B cell (primary cell): ENCODE results near the gene PRKAR1A. TPM values are rescaled to one million over a fixed set of nuclear protein-coding genes. Genes with fewer than 3 reads are reported as not detected.

Source experiments
- ATAC-seq: fragments of 200-7000 bp; cut with Tn5 transposase; one replicate; pipeline ENCODE4 v1.10.0; 2021; ENCODE audit warnings: low read depth, mild to moderate bottlenecking, moderate number of reproducible peaks, moderate library complexity
- CTCF ChIA-PET: fragments of 350-600 bp; sonication (Branson Sonifier 250); formaldehyde crosslinking; loops from one replicate; lab custom pipeline; 2021; ENCODE audit warnings: antibody characterized with exemption, inconsistent platforms; lab: Charles Lee
- POLR2A ChIA-PET: fragments of 350-600 bp; sonication (Branson Sonifier 250); formaldehyde crosslinking; loops from one replicate; lab custom pipeline; 2021; ENCODE audit warnings: antibody characterized with exemption; lab: Charles Lee
- DNase-seq: peaks from one replicate; pipeline ENCODE4 v3.0.0; 2013
- H2AFZ ChIP-seq: 2 replicates; pipeline ENCODE4 v1.6.1; 2012; ENCODE audit warnings: mild to moderate bottlenecking, low read depth, low read length; ENCODE audit not compliant: insufficient read depth, poor library complexity, severe bottlenecking
- H3K27ac ChIP-seq, 2 donors: 1 replicate in 1 of 2; 2 replicates in 1 of 2; pipeline ENCODE4 v1.5.1; 2012 to 2013; ENCODE audit warnings: low read length in 2 of 2, mild to moderate bottlenecking in 2 of 2, moderate library complexity in 1 of 2
- H3K27me3 ChIP-seq, 4 experiments: fragments of 200-600 bp in 1 of 4; sonication (generic) in 1 of 4; replicated peaks in 1 of 4; 1 replicate in 2 of 4; 2 replicates in 2 of 4; pipeline versions ENCODE4 v1.6.1 to v1.7.0; 2013 to 2016; ENCODE audit warnings: low read length in 3 of 4, mild to moderate bottlenecking in 2 of 4, mixed read lengths in 1 of 4, moderate library complexity in 1 of 4; ENCODE audit not compliant: insufficient read depth in 4 of 4, control insufficient read depth in 3 of 4; ENCODE audit errors: control extremely low read depth in 1 of 4
- H3K36me3 ChIP-seq, 2 experiments: replicated peaks in 1 of 2; 1 replicate in 1 of 2; 2 replicates in 1 of 2; pipeline versions ENCODE4 v1.6.1 to v1.7.1; 2013; ENCODE audit warnings: low read length in 1 of 2; ENCODE audit not compliant: insufficient read depth in 2 of 2, control insufficient read depth in 1 of 2; ENCODE audit errors: control extremely low read depth in 1 of 2, extremely low read depth in 1 of 2
- H3K4me1 ChIP-seq, 2 donors: fragments of 200-600 bp in 1 of 2; sonication (generic) in 1 of 2; 1 replicate in 1 of 2; 2 replicates in 1 of 2; pipeline versions ENCODE4 v1.5.1 to v1.6.1; 2013 to 2017; ENCODE audit warnings: low read length in 2 of 2; ENCODE audit not compliant: control insufficient read depth in 2 of 2, insufficient read depth in 2 of 2
- H3K4me2 ChIP-seq: replicated peaks from 2 replicates; pipeline ENCODE3; 2012; ENCODE audit warnings: mild to moderate bottlenecking, low read depth, low read length; ENCODE audit not compliant: poor library complexity, severe bottlenecking
- H3K4me3 ChIP-seq, 5 experiments: fragments of 200-600 bp in 1 of 5; sonication (generic) in 1 of 5; 1 replicate in 3 of 5; 2 replicates in 2 of 5; pipeline versions ENCODE4 v1.5.1 to v1.7.0; 2011 to 2016; ENCODE audit warnings: low read length in 4 of 5, mild to moderate bottlenecking in 4 of 5, low read depth in 2 of 5, control low read depth in 1 of 5, moderate library complexity in 1 of 5; ENCODE audit not compliant: insufficient read depth in 1 of 5; ENCODE audit errors: control extremely low read depth in 1 of 5, extremely low read depth in 1 of 5
- H3K79me2 ChIP-seq: fragments of 200-600 bp; sonication (generic); one replicate; pipeline ENCODE4 v1.6.0; 2016; ENCODE audit warnings: low read length; ENCODE audit not compliant: control insufficient read depth, insufficient read depth
- H3K9ac ChIP-seq: fragments of 200-600 bp; sonication (generic); 2 replicates; pipeline ENCODE4 v1.6.1; 2017; ENCODE audit warnings: mild to moderate bottlenecking, low read length, moderate library complexity
- H3K9me3 ChIP-seq, 3 donors: one replicate each; pipeline versions ENCODE4 v1.6.1 to v1.7.1; 2013; ENCODE audit warnings: low read length in 2 of 3; ENCODE audit not compliant: control insufficient read depth in 2 of 3, insufficient read depth in 1 of 3; ENCODE audit errors: control extremely low read depth in 1 of 3
- H4K20me1 ChIP-seq: 2 replicates; pipeline ENCODE4 v1.6.0; 2012; ENCODE audit warnings: mild to moderate bottlenecking, low read length; ENCODE audit not compliant: insufficient read depth, control insufficient read depth, poor library complexity, severe bottlenecking
- H3K27ac Mint-ChIP-seq: one replicate; pipeline ENCODE4 v1.8.0; 2021; ENCODE audit warnings: mixed read lengths
- H3K27me3 Mint-ChIP-seq: one replicate; pipeline ENCODE4 v1.8.0; 2021; ENCODE audit warnings: mixed read lengths
- H3K4me1 Mint-ChIP-seq: one replicate; pipeline ENCODE4 v1.8.0; 2021; ENCODE audit warnings: mixed read lengths
- H3K4me3 Mint-ChIP-seq: one replicate; pipeline ENCODE4 v1.8.0; 2021; ENCODE audit warnings: mixed read lengths
- H3K9me3 Mint-ChIP-seq: one replicate; pipeline ENCODE4 v1.8.0; 2022; ENCODE audit warnings: mixed read lengths; ENCODE audit not compliant: insufficient read depth
- CTCF ChIP-seq: fragments of 200-600 bp; IDR thresholded peaks from one replicate; pipeline ENCODE4 v1.8.0; 2022; ENCODE audit warnings: antibody characterized with exemption, mild to moderate bottlenecking
- EZH2 ChIP-seq: IDR thresholded peaks from 2 replicates; pipeline ENCODE4 v1.6.1; 2012; ENCODE audit warnings: borderline replicate concordance, low read depth, mild to moderate bottlenecking, moderate library complexity, low read length; ENCODE audit not compliant: insufficient read depth, poor library complexity, severe bottlenecking
- WGBS: methylation state at CpG from one replicate; pipeline ENCODE4 v1.1.5; 2013; ENCODE audit warnings: missing lambda C conversion rate; ENCODE audit not compliant: insufficient coverage; 5-methylcytosine and 5-hydroxymethylcytosine counted together
- intact Hi-C: fragments of 100-400 bp; cut with micrococcal nuclease; formaldehyde crosslinking; loops from one replicate; pipeline ENCODE4 v1.10.0; 2022
- polyA plus RNA-seq: library from polyadenylated mRNA; depleted of rRNA; stranded (reverse); fragments of >200 nt; gene quantifications from 2 replicates; pipeline ENCODE4 v1.2.3, GENCODE V29; 2012
- total RNA-seq, 2 donors: library from RNA; stranded (reverse); fragments of 120-200 nt in 1 of 2; gene quantifications; 1 replicate in 1 of 2; 2 replicates in 1 of 2; pipeline versions ENCODE4 v1.2.3 to v1.2.4, GENCODE V29; 2013 to 2022

PRKAR1A gene
- total and polyA plus RNA-seq, 2 donors (not counting 1 experiment from before 2014, with no cell fraction given) = 63.1 to 296 TPM

GRCh38 chr17:68576137-68576536 is 63.9 kb downstream of the PRKAR1A start:
- POLR2A ChIA-PET = no interaction called here
- Histone ChIP-seq H3K4me3 (no peak overlapping the region), H3K4me1 (no peaks in the 10 kb centered on the region), H3K9ac (no peak overlapping the region), H3K9me3 (no peaks in the 10 kb centered on the region), H3K36me3 (no peaks in the 10 kb centered on the region), H3K27ac (no peak overlapping the region), H3K79me2 (no peaks in the 10 kb centered on the region), H3K27me3 (no peaks in the 10 kb centered on the region), H4K20me1 (no peaks in the 10 kb centered on the region), H2AFZ (no peak overlapping the region), H3K4me2 (no peak overlapping the region)
- CTCF ChIA-PET = no interaction called here
- intact Hi-C loops = no loop called here
- WGBS = 100% methylated on average over 2 of the region's 2 CpGs
- no peaks in the 10 kb centered on the region for H3K9me3 Mint-ChIP-seq
- ATAC-seq (no peak), DNase-seq (no peak)
- TF ChIP-seq CTCF = no peak
- TF ChIP-seq EZH2 = no peak
- peaks cover 7% of the 10 kb centered on the region for H3K27me3 Mint-ChIP-seq
- no peak overlapping the region for H3K4me3 Mint-ChIP-seq
- H3K27ac Mint-ChIP-seq = no peak overlapping the region
- H3K4me1 Mint-ChIP-seq = no peaks in the 10 kb centered on the region

- Mint-ChIP-seq H3K9me3 (no peaks in the 10 kb centered on the region), H3K4me1 (no peaks in the 10 kb centered on the region), H3K4me3 (no peak overlapping the region), H3K27ac (no peak overlapping the region), H3K27me3 (peaks cover 10% of the 10 kb centered on the region)
- no peaks in the 10 kb centered on the region for H3K36me3 ChIP-seq
- WGBS = 91% methylated on average over 6 of the region's 8 CpGs
- no peak overlapping the region for H3K4me3 ChIP-seq
- ATAC-seq = no peak
- no peaks in the 10 kb centered on the region for H3K27me3 ChIP-seq
- H4K20me1 ChIP-seq = no peaks in the 10 kb centered on the region
- CTCF ChIA-PET = no interaction called here
- POLR2A ChIA-PET = no interaction called here
- intact Hi-C loops = no loop called here
- no peaks in the 10 kb centered on the region for H3K4me1 ChIP-seq
- H3K79me2 ChIP-seq = no peaks in the 10 kb centered on the region
- no peak overlapping the region for H3K9ac ChIP-seq
- no peak overlapping the region for H3K27ac ChIP-seq
- H2AFZ ChIP-seq = no peak overlapping the region
- H3K9me3 ChIP-seq = no peaks in the 10 kb centered on the region
- no peak for TF ChIP-seq EZH2
- no peak for TF ChIP-seq CTCF
- no peak for DNase-seq
- H3K4me2 ChIP-seq = no peak overlapping the region
These were observed 64.7 kb downstream of the PRKAR1A start for GRCh38 chr17:68576811-68577496.
